Measurements from ENCODE around the gene GRAMD4. TPM values are rescaled to one million over a fixed set of nuclear protein-coding genes. Genes with fewer than 3 reads are reported as not detected.

The GRAMD4 gene
- total RNA-seq, 1 experiment from 2014 or later: 18.4 TPM

DNA sequence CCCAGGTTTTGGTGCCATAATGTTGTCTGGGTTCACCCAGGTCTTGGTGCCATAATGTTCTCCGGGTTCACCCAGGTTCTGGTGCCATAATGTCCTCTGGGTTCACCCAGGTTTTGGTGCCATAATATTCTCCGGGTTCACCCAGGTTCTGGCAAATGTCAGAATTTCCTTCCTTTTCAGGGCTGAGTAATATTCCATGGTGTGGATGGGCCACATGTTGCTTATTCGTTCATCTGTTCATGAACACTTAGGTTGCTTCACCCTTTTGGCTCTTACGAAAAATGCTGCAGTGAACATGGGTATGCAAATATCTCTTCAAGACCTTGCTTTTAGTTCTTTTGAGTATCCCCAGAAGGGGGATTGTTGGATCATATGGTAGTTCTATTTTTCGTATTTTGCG lies 15.1 kb upstream of the GRAMD4 start:
- POLR2A ChIA-PET (ENCODE audit: low non-redundant PET): no interaction called here
- no peak overlapping the region for H3K4me3 ChIP-seq (ENCODE audit: low read depth, low read length, poor library complexity, severe bottlenecking)
- peaks cover 10% of the 10 kb centered on the region for H3K4me1 ChIP-seq (ENCODE audit: insufficient read depth, low read length, poor library complexity, severe bottlenecking)
- CTCF ChIA-PET: no interaction called here
- H3K9me3 ChIP-seq (ENCODE audit: low read depth, low read length, poor library complexity, severe bottlenecking): no peaks in the 10 kb centered on the region
- DNase-seq (ENCODE audit: low spot score): no peak
- no TSS peak for BruUV-seq (replicated peaks)
- TF ChIP-seq CTCF (conservative IDR thresholded peaks at IDR 0.05; ENCODE audit: low read depth, low read length) (no peak), EZH2 (IDR thresholded peaks at IDR 0.05; ENCODE audit: borderline replicate concordance, low read depth, low read length, poor library complexity, severe bottlenecking) (no peak)
- intact Hi-C loops (cut with micrococcal nuclease; ENCODE audit: unreplicated experiment): no loop called here
- no peaks in the 10 kb centered on the region for H3K36me3 ChIP-seq (ENCODE audit: insufficient read depth, low read length, poor library complexity, severe bottlenecking)
- no peaks in the 10 kb centered on the region for H3K27me3 ChIP-seq (replicated peaks; ENCODE audit: insufficient read depth, low read depth, low read length, poor library complexity)
- no peak overlapping the region for H3K27ac ChIP-seq (ENCODE audit: low read depth, low read length, poor library complexity, severe bottlenecking)

DNA sequence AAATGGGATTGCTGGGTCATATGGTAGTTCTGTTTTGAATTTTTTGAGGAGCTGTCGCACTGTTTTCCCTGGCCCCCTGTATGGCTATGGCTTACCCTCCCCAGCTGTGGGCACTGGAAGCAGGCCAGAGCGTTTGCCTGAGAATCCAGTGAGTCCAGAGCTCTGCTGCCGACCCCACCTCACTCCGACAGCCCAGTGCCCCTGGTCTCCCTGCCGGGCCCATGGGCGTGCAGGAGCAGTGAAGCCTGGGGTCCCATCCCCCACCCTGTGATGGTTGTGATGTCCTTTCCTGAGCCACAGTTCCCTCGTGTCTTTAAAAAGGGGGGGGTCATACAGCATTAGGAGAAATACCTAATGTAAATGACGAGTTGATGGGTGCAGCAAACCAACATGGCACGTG lies 13.3 kb upstream of the GRAMD4 start:
- Histone ChIP-seq H3K4me1 (ENCODE audit: insufficient read depth, low read length, poor library complexity, severe bottlenecking) (peaks cover 10% of the 10 kb centered on the region), H3K4me3 (ENCODE audit: low read depth, low read length, poor library complexity, severe bottlenecking) (no peak overlapping the region), H3K36me3 (ENCODE audit: insufficient read depth, low read length, poor library complexity, severe bottlenecking) (no peaks in the 10 kb centered on the region), H3K27me3 (replicated peaks; ENCODE audit: insufficient read depth, low read depth, low read length, poor library complexity) (no peaks in the 10 kb centered on the region), H3K9me3 (ENCODE audit: low read depth, low read length, poor library complexity, severe bottlenecking) (no peaks in the 10 kb centered on the region), H3K27ac (ENCODE audit: low read depth, low read length, poor library complexity, severe bottlenecking) (no peak overlapping the region)
- BruUV-seq (replicated peaks): no TSS peak
- intact Hi-C loops (cut with micrococcal nuclease; ENCODE audit: unreplicated experiment): no loop called here
- POLR2A ChIA-PET (ENCODE audit: low non-redundant PET): no interaction called here
- DNase-seq (ENCODE audit: low spot score): no peak
- CTCF ChIA-PET: no interaction called here
- TF ChIP-seq CTCF (conservative IDR thresholded peaks at IDR 0.05; ENCODE audit: low read depth, low read length): no peak
- TF ChIP-seq EZH2 (IDR thresholded peaks at IDR 0.05; ENCODE audit: borderline replicate concordance, low read depth, low read length, poor library complexity, severe bottlenecking): no peak

DNA sequence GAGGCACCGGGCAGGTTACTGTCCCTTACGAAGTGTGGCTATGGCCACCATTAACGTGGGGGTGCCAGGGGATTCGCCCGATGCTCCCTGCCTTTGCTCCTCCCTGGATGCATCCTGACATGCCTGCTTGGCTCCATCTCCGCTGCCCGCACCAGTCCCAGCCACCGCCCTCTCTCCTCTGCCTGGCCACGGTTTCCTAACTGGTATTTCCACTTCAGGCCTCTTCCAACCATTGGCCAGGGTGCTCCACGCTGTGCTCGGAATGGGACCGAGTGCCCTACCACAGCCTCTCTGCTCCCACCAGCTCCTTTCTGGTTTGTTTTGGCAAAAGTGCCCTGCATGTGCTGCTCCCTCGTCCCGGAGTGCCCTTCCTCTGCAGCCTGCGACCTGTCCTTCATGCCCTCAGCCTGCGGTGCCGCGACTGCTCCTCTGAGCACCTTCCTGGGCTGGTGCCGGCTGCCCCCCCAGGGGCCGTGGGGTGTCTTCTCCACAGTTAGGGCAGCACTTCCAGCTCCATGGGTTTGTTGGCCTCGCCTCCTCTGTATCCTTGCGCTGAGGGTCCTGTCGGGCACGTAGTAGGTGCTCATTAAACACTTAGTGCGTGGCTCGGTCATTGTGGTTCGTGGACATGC lies 12.6 kb upstream of the GRAMD4 start:
- no peak for TF ChIP-seq EZH2 (IDR thresholded peaks at IDR 0.05; ENCODE audit: borderline replicate concordance, low read depth, low read length, poor library complexity, severe bottlenecking)
- no peak for TF ChIP-seq CTCF (conservative IDR thresholded peaks at IDR 0.05; ENCODE audit: low read depth, low read length)
- no peak for DNase-seq (ENCODE audit: low spot score)
- Histone ChIP-seq H3K9me3 (ENCODE audit: low read depth, low read length, poor library complexity, severe bottlenecking) (no peaks in the 10 kb centered on the region), H3K4me3 (ENCODE audit: low read depth, low read length, poor library complexity, severe bottlenecking) (no peak overlapping the region), H3K27ac (ENCODE audit: low read depth, low read length, poor library complexity, severe bottlenecking) (no peak overlapping the region), H3K4me1 (ENCODE audit: insufficient read depth, low read length, poor library complexity, severe bottlenecking) (peaks cover 10% of the 10 kb centered on the region), H3K36me3 (ENCODE audit: insufficient read depth, low read length, poor library complexity, severe bottlenecking) (no peaks in the 10 kb centered on the region), H3K27me3 (replicated peaks; ENCODE audit: insufficient read depth, low read depth, low read length, poor library complexity) (no peaks in the 10 kb centered on the region)
- POLR2A ChIA-PET (ENCODE audit: low non-redundant PET): no interaction called here
- CTCF ChIA-PET: no interaction called here
- intact Hi-C loops (cut with micrococcal nuclease; ENCODE audit: unreplicated experiment): no loop called here
- BruUV-seq (replicated peaks): no TSS peak
